ENCODE measurements around the gene SULT2B1. TPM values are rescaled to one million over a fixed set of nuclear protein-coding genes. Genes with fewer than 3 reads are reported as not detected.

Gene SULT2B1
- total RNA-seq, 2 donors from 2014 or later = not detected

DNA sequence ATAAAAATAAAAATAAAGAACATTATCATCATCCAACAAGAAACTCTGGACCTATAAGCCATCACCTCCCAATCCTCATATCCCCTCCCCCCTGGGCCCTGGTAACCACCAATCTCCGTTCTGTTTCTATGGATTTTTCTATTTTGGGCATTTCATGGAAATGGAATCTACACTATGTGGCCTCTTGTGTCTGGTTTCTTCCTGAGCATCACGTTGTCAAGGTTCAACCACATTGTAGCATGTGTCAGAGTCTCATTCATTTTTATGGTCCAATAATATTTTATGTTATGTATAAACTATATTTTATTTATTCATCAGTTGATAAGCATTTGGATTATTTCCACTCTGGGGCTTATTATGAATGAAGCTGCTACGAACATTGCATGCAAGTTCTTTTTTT, 26.9 kb downstream of the SULT2B1 start:
- no peaks in the 10 kb centered on the region for H3K9me3 Mint-ChIP-seq
- H3K4me3 Mint-ChIP-seq = no peak overlapping the region
- H3K36me3 Mint-ChIP-seq (ENCODE audit: insufficient read depth in 2 of 2) = no peaks in the 10 kb centered on the region
- DNase-seq (no peak), ATAC-seq (replicated peaks in 1 of 2) (no peak)
- no peak overlapping the region for H3K27ac Mint-ChIP-seq
- H3K4me1 Mint-ChIP-seq (ENCODE audit: low read depth) = peaks cover 2% of the 10 kb centered on the region
- H3K27me3 Mint-ChIP-seq (ENCODE audit: low read depth) = no peaks in the 10 kb centered on the region

DNA sequence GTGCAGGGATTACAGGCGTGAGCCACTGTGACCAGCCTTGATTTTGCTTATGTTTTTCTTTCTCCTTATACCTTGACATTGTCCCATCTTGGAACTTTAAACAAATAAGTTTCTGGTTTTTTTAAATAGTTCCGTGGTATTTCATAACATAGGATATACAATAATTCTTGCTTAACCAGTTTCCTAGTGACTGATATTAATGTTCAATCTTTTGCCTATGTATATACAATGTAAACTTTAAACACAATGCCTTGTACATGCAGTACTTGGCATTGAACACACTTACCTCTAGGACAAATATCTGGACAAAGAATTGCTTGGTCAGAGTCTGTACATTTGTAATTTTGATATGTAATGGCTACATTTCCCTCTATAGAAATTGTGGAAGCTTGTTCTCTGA, 30.2 kb downstream of the SULT2B1 start:
- no peaks in the 10 kb centered on the region for H3K27me3 Mint-ChIP-seq (ENCODE audit: low read depth)
- no peak overlapping the region for H3K4me3 Mint-ChIP-seq
- peaks cover 6% of the 10 kb centered on the region for H3K4me1 Mint-ChIP-seq (ENCODE audit: low read depth)
- ATAC-seq (replicated peaks in 1 of 2) (no peak), DNase-seq (no peak)
- peaks cover 0 to 2% of the 10 kb centered on the region in 2 donors for H3K36me3 Mint-ChIP-seq (ENCODE audit: insufficient read depth in 2 of 2)
- H3K27ac Mint-ChIP-seq = no peak overlapping the region
- no peaks in the 10 kb centered on the region for H3K9me3 Mint-ChIP-seq

- Mint-ChIP-seq H3K27me3 (ENCODE audit: low read depth) (no peaks in the 10 kb centered on the region), H3K4me3 (no peak overlapping the region), H3K36me3 (ENCODE audit: insufficient read depth in 2 of 2) (peaks cover 0 to 2% of the 10 kb centered on the region in 2 donors), H3K9me3 (no peaks in the 10 kb centered on the region), H3K27ac (no peak overlapping the region), H3K4me1 (ENCODE audit: low read depth) (peaks cover 29% of the 10 kb centered on the region)
- ATAC-seq (replicated peaks in 1 of 2) (no peak), DNase-seq (no peak)
Measured at GRCh38 chr19:48587387-48587786, 35.4 kb downstream of the SULT2B1 start.

GRCh38 chr19:48588670-48589401, 36.9 kb downstream of the SULT2B1 start:
- no peaks in the 10 kb centered on the region for H3K9me3 Mint-ChIP-seq
- H3K4me3 Mint-ChIP-seq = peak overlapping the region; percentile 50 to 77
- no peak overlapping the region for H3K27ac Mint-ChIP-seq
- no peaks in the 10 kb centered on the region for H3K27me3 Mint-ChIP-seq (ENCODE audit: low read depth)
- DNase-seq = peak; percentile 91 to 92
- peak; percentile 87 for ATAC-seq (replicated peaks in 1 of 2)
- peaks cover 0 to 2% of the 10 kb centered on the region in 2 donors for H3K36me3 Mint-ChIP-seq (ENCODE audit: insufficient read depth in 2 of 2)
- peaks cover 28% of the 10 kb centered on the region for H3K4me1 Mint-ChIP-seq (ENCODE audit: low read depth)

DNA sequence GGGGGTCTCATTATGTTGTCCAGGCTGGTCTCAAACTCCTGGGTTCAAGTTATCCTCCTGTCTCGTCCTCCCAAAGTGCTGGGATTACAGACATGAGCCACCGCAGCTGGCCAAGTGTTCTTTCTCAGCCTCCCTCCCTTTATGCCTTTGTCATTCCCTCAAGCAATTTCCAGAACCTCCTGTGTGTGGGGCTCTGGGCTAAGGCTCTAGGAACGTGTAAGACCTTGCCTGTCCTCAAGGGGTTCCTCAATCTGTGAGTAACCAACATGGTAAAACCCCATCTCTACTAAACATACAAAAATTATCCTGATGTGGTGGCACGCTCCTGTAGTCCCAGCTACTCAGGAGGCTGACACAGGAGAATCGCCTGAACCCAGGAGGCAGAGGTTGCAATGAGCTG, 39.0 kb downstream of the SULT2B1 start:
- ATAC-seq (replicated peaks in 1 of 2) = no peak

GRCh38 chr19:48595171-48595570, 43.2 kb downstream of the SULT2B1 start:
- ATAC-seq (replicated peaks in 1 of 2) (no peak), DNase-seq (no peak)
- Mint-ChIP-seq H3K4me3 (peak overlapping the region; percentile 29 to 62), H3K36me3 (ENCODE audit: insufficient read depth in 2 of 2) (no peaks in the 10 kb centered on the region), H3K27me3 (ENCODE audit: low read depth) (no peaks in the 10 kb centered on the region), H3K27ac (no peak overlapping the region), H3K4me1 (ENCODE audit: low read depth) (peaks cover 6% of the 10 kb centered on the region), H3K9me3 (no peaks in the 10 kb centered on the region)

More for the DNA sequence above, 39.0 kb downstream of the SULT2B1 start:
- H3K27ac Mint-ChIP-seq = peak overlapping the region; percentile 6
- no peak overlapping the region for H3K4me3 Mint-ChIP-seq
- no peaks in the 10 kb centered on the region for H3K36me3 Mint-ChIP-seq (ENCODE audit: insufficient read depth in 2 of 2)
- peaks cover 23% of the 10 kb centered on the region for H3K4me1 Mint-ChIP-seq (ENCODE audit: low read depth)
- DNase-seq = no peak
- H3K27me3 Mint-ChIP-seq (ENCODE audit: low read depth) = no peaks in the 10 kb centered on the region
- no peaks in the 10 kb centered on the region for H3K9me3 Mint-ChIP-seq

- Mint-ChIP-seq H3K9me3 (no peaks in the 10 kb centered on the region), H3K4me3 (peak overlapping the region; percentile 54 to 67), H3K4me1 (ENCODE audit: low read depth) (peaks cover 6% of the 10 kb centered on the region), H3K27me3 (ENCODE audit: low read depth) (no peaks in the 10 kb centered on the region), H3K27ac (no peak overlapping the region), H3K36me3 (ENCODE audit: insufficient read depth in 2 of 2) (no peaks in the 10 kb centered on the region)
- ATAC-seq (replicated peaks in 1 of 2) = no peak
- no peak for DNase-seq
Measured at GRCh38 chr19:48595833-48596232, 43.9 kb downstream of the SULT2B1 start.

GRCh38 chr19:48596237-48596636, 44.3 kb downstream of the SULT2B1 start:
- Mint-ChIP-seq H3K36me3 (ENCODE audit: insufficient read depth in 2 of 2) (no peaks in the 10 kb centered on the region), H3K27me3 (ENCODE audit: low read depth) (no peaks in the 10 kb centered on the region), H3K4me1 (ENCODE audit: low read depth) (peaks cover 6% of the 10 kb centered on the region), H3K9me3 (no peaks in the 10 kb centered on the region), H3K27ac (no peak overlapping the region), H3K4me3 (peak overlapping the region; percentile 54 to 67)
- DNase-seq = no peak
- ATAC-seq (replicated peaks in 1 of 2) = no peak

DNA sequence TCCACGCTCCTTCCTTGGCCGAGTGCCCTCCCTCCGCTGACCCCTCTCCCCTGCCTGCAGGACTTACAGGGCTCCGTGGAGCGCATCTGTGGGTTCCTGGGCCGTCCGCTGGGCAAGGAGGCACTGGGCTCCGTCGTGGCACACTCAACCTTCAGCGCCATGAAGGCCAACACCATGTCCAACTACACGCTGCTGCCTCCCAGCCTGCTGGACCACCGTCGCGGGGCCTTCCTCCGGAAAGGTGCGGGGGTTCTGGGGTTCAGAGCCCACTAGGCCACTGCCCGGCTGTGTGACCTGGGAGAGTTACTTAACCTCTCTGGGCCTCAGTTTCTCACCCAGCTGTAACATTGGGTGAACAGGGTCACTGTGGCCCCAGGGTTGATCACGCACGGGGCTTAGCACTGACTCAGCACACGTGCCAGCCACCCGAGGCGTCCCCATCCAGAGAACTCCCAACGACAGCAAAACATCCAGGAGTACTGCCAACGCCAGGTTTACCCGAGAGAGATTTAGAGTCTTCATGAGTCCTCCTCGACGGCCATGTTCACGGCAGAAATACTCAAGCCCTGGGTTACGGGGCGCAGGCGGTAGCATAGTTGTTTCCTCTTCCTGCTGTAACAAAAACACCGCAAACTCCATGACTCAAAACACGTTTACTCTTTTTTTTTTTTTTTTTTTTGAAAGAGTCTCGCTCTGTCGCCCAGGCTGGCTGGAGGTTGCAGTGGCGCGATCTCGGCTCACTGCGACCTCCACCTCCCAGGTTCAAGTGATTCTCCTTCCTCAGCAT, 44.9 kb downstream of the SULT2B1 start:
- Mint-ChIP-seq H3K36me3 (ENCODE audit: insufficient read depth in 2 of 2) (no peaks in the 10 kb centered on the region), H3K4me3 (peak overlapping the region; percentile 67 to 83), H3K27ac (peak overlapping the region; percentile 86), H3K27me3 (ENCODE audit: low read depth) (no peaks in the 10 kb centered on the region), H3K4me1 (ENCODE audit: low read depth) (peaks cover 1% of the 10 kb centered on the region), H3K9me3 (no peaks in the 10 kb centered on the region)
- peak; percentile 78 to 91 for ATAC-seq (replicated peaks in 1 of 2)
- peak; percentile 47 for DNase-seq

- H3K27me3 Mint-ChIP-seq (ENCODE audit: low read depth) = no peaks in the 10 kb centered on the region
- H3K9me3 Mint-ChIP-seq = no peaks in the 10 kb centered on the region
- no peak overlapping the region for H3K4me3 Mint-ChIP-seq
- no peak for DNase-seq
- ATAC-seq (replicated peaks in 1 of 2) = no peak
- no peaks in the 10 kb centered on the region for H3K36me3 Mint-ChIP-seq (ENCODE audit: insufficient read depth in 2 of 2)
- no peaks in the 10 kb centered on the region for H3K4me1 Mint-ChIP-seq (ENCODE audit: low read depth)
- no peak overlapping the region for H3K27ac Mint-ChIP-seq
Measured at GRCh38 chr19:48598996-48599700, 47.2 kb downstream of the SULT2B1 start.

DNA sequence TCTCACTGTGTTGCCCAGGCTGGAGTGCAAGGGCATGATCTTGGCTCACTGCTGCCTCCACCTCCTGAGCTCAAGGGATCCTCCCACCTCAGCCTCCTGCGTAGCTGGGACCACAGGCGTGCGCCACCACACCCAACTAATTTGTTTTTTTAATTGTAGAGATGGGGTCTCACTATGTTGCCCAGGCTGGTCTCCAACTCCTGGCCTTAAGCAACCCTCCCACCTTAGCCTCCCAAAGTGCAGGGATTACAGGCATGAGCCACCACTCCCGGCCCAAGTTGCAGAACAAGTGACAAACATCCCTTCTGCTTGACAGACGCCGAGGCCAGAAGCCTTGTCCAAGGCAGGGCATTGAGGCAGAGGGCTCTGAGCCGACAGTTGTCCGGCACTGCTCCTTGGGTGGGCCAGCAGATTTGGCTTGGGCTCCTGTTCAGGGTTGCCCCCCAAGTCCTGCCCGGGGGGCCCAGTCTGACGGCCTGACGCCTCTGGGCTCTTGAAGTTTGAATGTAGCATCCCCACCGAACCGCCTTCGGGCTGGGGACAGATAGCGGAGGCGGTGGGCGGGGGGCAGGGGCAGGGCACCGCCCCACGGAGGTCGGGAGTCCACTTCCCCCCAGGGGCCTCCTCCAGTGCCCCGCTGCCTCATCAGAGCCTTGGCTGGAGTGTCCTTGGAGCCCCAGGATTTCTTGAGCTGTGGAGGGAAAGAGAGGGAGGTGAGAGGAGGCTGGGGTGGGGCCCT, 48.9 kb downstream of the SULT2B1 start:
- H3K27ac Mint-ChIP-seq = no peak overlapping the region
- H3K4me1 Mint-ChIP-seq (ENCODE audit: low read depth) = no peaks in the 10 kb centered on the region
- H3K36me3 Mint-ChIP-seq (ENCODE audit: insufficient read depth in 2 of 2) = no peaks in the 10 kb centered on the region
- no peak for ATAC-seq (replicated peaks in 1 of 2)
- DNase-seq = no peak
- no peak overlapping the region for H3K4me3 Mint-ChIP-seq
- no peaks in the 10 kb centered on the region for H3K27me3 Mint-ChIP-seq (ENCODE audit: low read depth)
- H3K9me3 Mint-ChIP-seq = no peaks in the 10 kb centered on the region

GRCh38 chr19:48603001-48603400, 51.0 kb downstream of the SULT2B1 start:
- no peaks in the 10 kb centered on the region for H3K4me1 Mint-ChIP-seq (ENCODE audit: low read depth)

More at GRCh38 chr19:48603001-48603400, 51.0 kb downstream of the SULT2B1 start:
- Mint-ChIP-seq H3K27me3 (ENCODE audit: low read depth) (no peaks in the 10 kb centered on the region), H3K27ac (no peak overlapping the region), H3K4me3 (no peak overlapping the region), H3K36me3 (ENCODE audit: insufficient read depth in 2 of 2) (no peaks in the 10 kb centered on the region), H3K9me3 (no peaks in the 10 kb centered on the region)
- DNase-seq (no peak), ATAC-seq (replicated peaks in 1 of 2) (no peak)

Data from activated T-cell treated with anti-CD3 and anti-CD28 coated beads, Interleukin-2, amount 50 U/mL, for 72 hours (primary cell).